ENCODE data around the gene ST7.
"Not testable (repeated sequence)": the region's sequence is repeated elsewhere in the genome, so short reads cannot be mapped to it uniquely, and the experiment has no call there.

ST7 gene

DNA sequence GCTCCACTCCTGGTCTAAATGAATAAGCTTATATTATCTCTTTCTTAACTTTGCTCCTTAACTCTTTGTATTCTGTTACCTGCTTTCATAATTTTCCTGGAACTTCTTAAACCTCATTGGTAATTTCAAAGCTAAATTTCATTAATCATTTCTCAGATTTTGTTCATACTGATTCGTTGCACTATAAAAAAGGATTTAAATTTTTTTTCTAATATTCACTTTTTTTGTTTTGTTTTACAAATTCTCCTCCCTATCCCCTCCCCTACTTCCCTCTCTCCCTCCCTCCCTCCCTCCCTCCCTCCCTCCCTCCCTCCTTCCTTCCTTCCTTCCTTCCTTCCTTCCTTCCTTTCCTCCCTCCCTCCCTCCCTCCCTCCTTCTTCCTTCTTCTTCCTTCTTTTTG lies 14.7 kb downstream of the ST7 start:
- Histone ChIP-seq H3K36me3 (ENCODE audit: control insufficient read depth, insufficient read depth, low read length) (no peaks in the 10 kb centered on the region; the same call in 1 of the 2 replicates), H3K27me3 (replicated peaks; ENCODE audit: control insufficient read depth, insufficient read depth, low read length) (no peaks in the 10 kb centered on the region), H3K4me3 (replicated peaks; ENCODE audit: low read depth, low read length) (no peak overlapping the region)
- DNase-seq (ENCODE audit: extremely low read depth, insufficient read length): no peak
- TF ChIP-seq CTCF (IDR thresholded peaks at IDR 0.05; ENCODE audit: insufficient read depth, low read length, poor library complexity, severe bottlenecking): no peak

GRCh38 chr7:116968631-116969030 lies 15.3 kb downstream of the ST7 start:
- TF ChIP-seq CTCF (IDR thresholded peaks at IDR 0.05; ENCODE audit: insufficient read depth, low read length, poor library complexity, severe bottlenecking): no peak
- H3K36me3 ChIP-seq (ENCODE audit: control insufficient read depth, insufficient read depth, low read length): no peaks in the 10 kb centered on the region; the same call in 1 of the 2 replicates
- DNase-seq (ENCODE audit: extremely low read depth, insufficient read length): no peak

GRCh38 chr7:116969371-116969902 lies 16.1 kb downstream of the ST7 start:
- DNase-seq (ENCODE audit: extremely low read depth, insufficient read length): no peak

More at GRCh38 chr7:116968631-116969030, 15.3 kb downstream of the ST7 start:
- no peaks in the 10 kb centered on the region for H3K27me3 ChIP-seq (replicated peaks; ENCODE audit: control insufficient read depth, insufficient read depth, low read length)
- no peak overlapping the region for H3K4me3 ChIP-seq (replicated peaks; ENCODE audit: low read depth, low read length)

GRCh38 chr7:116970238-116970910 lies 17.1 kb downstream of the ST7 start:
- DNase-seq (ENCODE audit: extremely low read depth, insufficient read length): peak; percentile 30
- Histone ChIP-seq H3K27me3 (replicated peaks; ENCODE audit: control insufficient read depth, insufficient read depth, low read length) (no peaks in the 10 kb centered on the region), H3K36me3 (ENCODE audit: control insufficient read depth, insufficient read depth, low read length) (no peaks in the 10 kb centered on the region; the same call in 1 of the 2 replicates), H3K4me3 (replicated peaks; ENCODE audit: low read depth, low read length) (peak overlapping the region; percentile 3; the same call in 1 of the 2 replicates)
- TF ChIP-seq CTCF (IDR thresholded peaks at IDR 0.05; ENCODE audit: insufficient read depth, low read length, poor library complexity, severe bottlenecking): no peak

More at GRCh38 chr7:116969371-116969902, 16.1 kb downstream of the ST7 start:
- Histone ChIP-seq H3K4me3 (replicated peaks; ENCODE audit: low read depth, low read length) (no peak overlapping the region), H3K27me3 (replicated peaks; ENCODE audit: control insufficient read depth, insufficient read depth, low read length) (no peaks in the 10 kb centered on the region), H3K36me3 (ENCODE audit: control insufficient read depth, insufficient read depth, low read length) (no peaks in the 10 kb centered on the region; the same call in 1 of the 2 replicates)
- no peak for TF ChIP-seq CTCF (IDR thresholded peaks at IDR 0.05; ENCODE audit: insufficient read depth, low read length, poor library complexity, severe bottlenecking)

GRCh38 chr7:116971153-116971552 lies 17.9 kb downstream of the ST7 start:
- not testable (repeated sequence) for DNase-seq (ENCODE audit: extremely low read depth, insufficient read length); H3K4me3 ChIP-seq (replicated peaks; ENCODE audit: low read depth, low read length); H3K36me3 ChIP-seq (ENCODE audit: control insufficient read depth, insufficient read depth, low read length); H3K27me3 ChIP-seq (replicated peaks; ENCODE audit: control insufficient read depth, insufficient read depth, low read length)

GRCh38 chr7:116971869-116972268 lies 18.6 kb downstream of the ST7 start:
- H3K36me3 ChIP-seq (ENCODE audit: control insufficient read depth, insufficient read depth, low read length): no peaks in the 10 kb centered on the region; the same call in 1 of the 2 replicates
- no peak for DNase-seq (ENCODE audit: extremely low read depth, insufficient read length)
- TF ChIP-seq CTCF (IDR thresholded peaks at IDR 0.05; ENCODE audit: insufficient read depth, low read length, poor library complexity, severe bottlenecking): no peak
- H3K27me3 ChIP-seq (replicated peaks; ENCODE audit: control insufficient read depth, insufficient read depth, low read length): no peaks in the 10 kb centered on the region
- no peak overlapping the region for H3K4me3 ChIP-seq (replicated peaks; ENCODE audit: low read depth, low read length)

- H3K36me3 ChIP-seq (ENCODE audit: control insufficient read depth, insufficient read depth, low read length); H3K4me3 ChIP-seq (replicated peaks; ENCODE audit: low read depth, low read length); DNase-seq (ENCODE audit: extremely low read depth, insufficient read length); H3K27me3 ChIP-seq (replicated peaks; ENCODE audit: control insufficient read depth, insufficient read depth, low read length): not testable (repeated sequence)
Observed at GRCh38 chr7:116975024-116975423, 21.7 kb downstream of the ST7 start.
